ENCODE measurements around the gene OCRL. TPM values are rescaled to one million over a fixed set of nuclear protein-coding genes. Genes with fewer than 3 reads are reported as not detected.

The OCRL gene
- polyA plus RNA-seq, 1 of the 3 experiments (the other 2 are of a cell fraction), result 18.6 TPM

DNA sequence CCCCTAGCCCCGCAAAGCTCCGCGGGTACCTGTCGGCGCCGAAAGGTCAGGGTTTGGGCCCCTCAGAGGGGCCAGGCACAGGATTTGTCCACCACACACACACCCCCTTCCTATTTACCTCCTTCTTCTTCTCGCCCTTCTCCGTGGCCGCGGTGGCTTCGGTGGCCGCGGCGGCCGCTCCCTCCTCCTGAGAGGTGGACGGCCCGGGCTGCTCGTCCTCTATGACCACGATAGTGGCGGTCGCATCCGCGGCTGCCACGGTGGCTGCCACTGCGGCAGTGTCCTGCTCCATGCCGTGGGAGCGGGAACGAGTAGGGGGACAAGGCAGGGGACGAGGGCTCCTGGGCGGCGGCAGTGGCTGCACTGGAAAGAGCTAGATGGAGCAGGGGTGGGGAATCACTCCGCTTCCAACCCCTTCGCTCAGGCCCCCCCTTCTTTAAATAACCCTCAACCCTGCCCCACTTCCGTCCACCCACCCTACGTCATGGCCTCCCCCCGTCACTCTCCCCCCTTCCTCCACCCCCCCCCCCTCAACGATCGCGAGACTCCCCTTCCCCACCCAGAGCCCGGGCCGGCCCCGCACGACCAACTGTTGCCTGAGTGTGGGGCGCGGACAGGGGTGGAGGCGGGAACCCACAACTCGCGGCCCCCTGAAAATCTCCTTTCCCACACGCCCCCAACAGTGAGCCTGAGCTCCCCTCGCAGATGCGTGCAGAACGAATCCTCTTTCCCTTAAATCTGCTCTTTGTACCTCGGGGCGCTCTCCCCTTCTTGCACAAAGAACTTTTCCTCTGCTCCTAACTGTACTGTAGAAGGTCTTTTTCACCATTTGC, 16.8 kb upstream of the OCRL start, which contains the start of gene SMARCA1:
SMARCA1 (minus strand) TSS at position 412 of the 833 bp plus-strand sequence; CDS start at position 292, 120 bp downstream.
- peak; percentile 91 for DNase-seq
- Histone ChIP-seq H3K27me3 (ENCODE audit: insufficient read depth) (no peaks in the 10 kb centered on the region; the same call in 1 of the 2 replicates), H3K79me2 (ENCODE audit: insufficient read depth) (peaks cover 38% of the 10 kb centered on the region), H3F3A (replicated peaks; ENCODE audit: insufficient read depth) (peaks cover 20% of the 10 kb centered on the region), H3K4me1 (ENCODE audit: control insufficient read depth in 1 of 2, insufficient read depth in 2 of 2, low read depth in 1 of 2, low read length in 1 of 2) (no peaks in the 10 kb centered on the region; a peak in 2 of 4 replicates), H4K20me1 (ENCODE audit: insufficient read depth) (peaks cover 28% of the 10 kb centered on the region), H2AFZ (ENCODE audit: low read depth) (0 out of 2 replicates have a peak within 1 kb of the TSS, but pooled peaks have one; percentile 71), H3K9ac (peak within 1 kb of the TSS; percentile 92), H3K4me3 (ENCODE audit: low read depth in 2 of 2, low read length in 1 of 2) (peak within 1 kb of the TSS; percentile 60 to 74), H3K36me3 (replicated peaks in 1 of 2; ENCODE audit: control insufficient read depth in 1 of 2, insufficient read depth in 2 of 2, low read length in 1 of 2) (no peaks in the 10 kb centered on the region), H3K4me2 (peak within 1 kb of the TSS; percentile 74), H3K27ac (ENCODE audit: low read depth in 2 of 2, low read length in 1 of 2) (peak within 1 kb of the TSS; percentile 78 to 90; a peak in 3 of 4 replicates), H3K9me2 (no peaks in the 10 kb centered on the region), H3K9me3 (no peaks in the 10 kb centered on the region)
- ChIA-PET POLR2A (no interaction called here), CTCF (no interaction called here)
- WGBS (ENCODE audit: low lambda C conversion rate), result 33% methylated on average over 49 of the region's 54 CpGs
- TF ChIP-seq POLR2AphosphoS5 (IDR thresholded peaks at IDR 0.05; ENCODE audit: low read depth, low read length), result peak; percentile 45; the same call in 1 of the 2 replicates
- TF ChIP-seq, protein P1, sequence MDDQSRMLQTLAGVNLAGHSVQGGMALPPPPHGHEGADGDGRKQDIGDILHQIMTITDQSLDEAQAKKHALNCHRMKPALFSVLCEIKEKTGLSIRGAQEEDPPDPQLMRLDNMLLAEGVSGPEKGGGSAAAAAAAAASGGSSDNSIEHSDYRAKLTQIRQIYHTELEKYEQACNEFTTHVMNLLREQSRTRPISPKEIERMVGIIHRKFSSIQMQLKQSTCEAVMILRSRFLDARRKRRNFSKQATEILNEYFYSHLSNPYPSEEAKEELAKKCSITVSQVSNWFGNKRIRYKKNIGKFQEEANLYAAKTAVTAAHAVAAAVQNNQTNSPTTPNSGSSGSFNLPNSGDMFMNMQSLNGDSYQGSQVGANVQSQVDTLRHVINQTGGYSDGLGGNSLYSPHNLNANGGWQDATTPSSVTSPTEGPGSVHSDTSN (IDR thresholded peaks at IDR 0.05), result no peak
- TF ChIP-seq SIN3A (IDR thresholded peaks at IDR 0.05; ENCODE audit: borderline replicate concordance, low read depth, low read length), result no peak
- 0 out of 2 replicates have a peak, but pooled peaks have one; percentile 22 for TF ChIP-seq MXI1 (IDR thresholded peaks at IDR 0.05; ENCODE audit: low read depth, low read length)
- no peak for TF ChIP-seq GATA2 (CRISPR knock-in tag; IDR thresholded peaks at IDR 0.05)
- TF ChIP-seq EP300 (IDR thresholded peaks at IDR 0.05; ENCODE audit: borderline replicate concordance in 1 of 2, low read depth in 1 of 2, low read length in 1 of 2), result no peak
- TF ChIP-seq YY1 (IDR thresholded peaks at IDR 0.05; ENCODE audit: low read depth), result no peak
- no peak for TF ChIP-seq SMC3 (IDR thresholded peaks at IDR 0.05; ENCODE audit: low read depth, low read length)
- TF ChIP-seq MEF2A (IDR thresholded peaks at IDR 0.05; ENCODE audit: borderline replicate concordance, low read depth), result no peak
- TF ChIP-seq, protein P2, sequence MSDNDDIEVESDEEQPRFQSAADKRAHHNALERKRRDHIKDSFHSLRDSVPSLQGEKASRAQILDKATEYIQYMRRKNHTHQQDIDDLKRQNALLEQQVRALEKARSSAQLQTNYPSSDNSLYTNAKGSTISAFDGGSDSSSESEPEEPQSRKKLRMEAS (IDR thresholded peaks at IDR 0.05; ENCODE audit: low read depth), result no peak
- TF ChIP-seq FOXJ3 (CRISPR knock-in tag; IDR thresholded peaks at IDR 0.05), result no peak
- TF ChIP-seq, protein P3, sequence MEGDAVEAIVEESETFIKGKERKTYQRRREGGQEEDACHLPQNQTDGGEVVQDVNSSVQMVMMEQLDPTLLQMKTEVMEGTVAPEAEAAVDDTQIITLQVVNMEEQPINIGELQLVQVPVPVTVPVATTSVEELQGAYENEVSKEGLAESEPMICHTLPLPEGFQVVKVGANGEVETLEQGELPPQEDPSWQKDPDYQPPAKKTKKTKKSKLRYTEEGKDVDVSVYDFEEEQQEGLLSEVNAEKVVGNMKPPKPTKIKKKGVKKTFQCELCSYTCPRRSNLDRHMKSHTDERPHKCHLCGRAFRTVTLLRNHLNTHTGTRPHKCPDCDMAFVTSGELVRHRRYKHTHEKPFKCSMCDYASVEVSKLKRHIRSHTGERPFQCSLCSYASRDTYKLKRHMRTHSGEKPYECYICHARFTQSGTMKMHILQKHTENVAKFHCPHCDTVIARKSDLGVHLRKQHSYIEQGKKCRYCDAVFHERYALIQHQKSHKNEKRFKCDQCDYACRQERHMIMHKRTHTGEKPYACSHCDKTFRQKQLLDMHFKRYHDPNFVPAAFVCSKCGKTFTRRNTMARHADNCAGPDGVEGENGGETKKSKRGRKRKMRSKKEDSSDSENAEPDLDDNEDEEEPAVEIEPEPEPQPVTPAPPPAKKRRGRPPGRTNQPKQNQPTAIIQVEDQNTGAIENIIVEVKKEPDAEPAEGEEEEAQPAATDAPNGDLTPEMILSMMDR (IDR thresholded peaks at IDR 0.05), result no peak
- TF ChIP-seq TEAD4 (IDR thresholded peaks at IDR 0.05; ENCODE audit: borderline replicate concordance, insufficient read depth), result no peak
- no peak for TF ChIP-seq NRF1 (IDR thresholded peaks at IDR 0.05; ENCODE audit: low read depth, low read length)
- TF ChIP-seq JUND (IDR thresholded peaks at IDR 0.05), result no peak
- TF ChIP-seq RXRA (IDR thresholded peaks at IDR 0.05; ENCODE audit: borderline replicate concordance, low read depth), result no peak
- no peak for TF ChIP-seq RFX5 (IDR thresholded peaks at IDR 0.05; ENCODE audit: low read length)
- TF ChIP-seq, protein P4, sequence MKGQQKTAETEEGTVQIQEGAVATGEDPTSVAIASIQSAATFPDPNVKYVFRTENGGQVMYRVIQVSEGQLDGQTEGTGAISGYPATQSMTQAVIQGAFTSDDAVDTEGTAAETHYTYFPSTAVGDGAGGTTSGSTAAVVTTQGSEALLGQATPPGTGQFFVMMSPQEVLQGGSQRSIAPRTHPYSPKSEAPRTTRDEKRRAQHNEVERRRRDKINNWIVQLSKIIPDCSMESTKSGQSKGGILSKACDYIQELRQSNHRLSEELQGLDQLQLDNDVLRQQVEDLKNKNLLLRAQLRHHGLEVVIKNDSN (IDR thresholded peaks at IDR 0.05; ENCODE audit: borderline replicate concordance, low read depth), result no peak
- no peak for TF ChIP-seq TCF12 (IDR thresholded peaks at IDR 0.05)
- no peak for TF ChIP-seq FOXM1 (IDR thresholded peaks at IDR 0.05; ENCODE audit: low read depth)
- TF ChIP-seq, protein P5, sequence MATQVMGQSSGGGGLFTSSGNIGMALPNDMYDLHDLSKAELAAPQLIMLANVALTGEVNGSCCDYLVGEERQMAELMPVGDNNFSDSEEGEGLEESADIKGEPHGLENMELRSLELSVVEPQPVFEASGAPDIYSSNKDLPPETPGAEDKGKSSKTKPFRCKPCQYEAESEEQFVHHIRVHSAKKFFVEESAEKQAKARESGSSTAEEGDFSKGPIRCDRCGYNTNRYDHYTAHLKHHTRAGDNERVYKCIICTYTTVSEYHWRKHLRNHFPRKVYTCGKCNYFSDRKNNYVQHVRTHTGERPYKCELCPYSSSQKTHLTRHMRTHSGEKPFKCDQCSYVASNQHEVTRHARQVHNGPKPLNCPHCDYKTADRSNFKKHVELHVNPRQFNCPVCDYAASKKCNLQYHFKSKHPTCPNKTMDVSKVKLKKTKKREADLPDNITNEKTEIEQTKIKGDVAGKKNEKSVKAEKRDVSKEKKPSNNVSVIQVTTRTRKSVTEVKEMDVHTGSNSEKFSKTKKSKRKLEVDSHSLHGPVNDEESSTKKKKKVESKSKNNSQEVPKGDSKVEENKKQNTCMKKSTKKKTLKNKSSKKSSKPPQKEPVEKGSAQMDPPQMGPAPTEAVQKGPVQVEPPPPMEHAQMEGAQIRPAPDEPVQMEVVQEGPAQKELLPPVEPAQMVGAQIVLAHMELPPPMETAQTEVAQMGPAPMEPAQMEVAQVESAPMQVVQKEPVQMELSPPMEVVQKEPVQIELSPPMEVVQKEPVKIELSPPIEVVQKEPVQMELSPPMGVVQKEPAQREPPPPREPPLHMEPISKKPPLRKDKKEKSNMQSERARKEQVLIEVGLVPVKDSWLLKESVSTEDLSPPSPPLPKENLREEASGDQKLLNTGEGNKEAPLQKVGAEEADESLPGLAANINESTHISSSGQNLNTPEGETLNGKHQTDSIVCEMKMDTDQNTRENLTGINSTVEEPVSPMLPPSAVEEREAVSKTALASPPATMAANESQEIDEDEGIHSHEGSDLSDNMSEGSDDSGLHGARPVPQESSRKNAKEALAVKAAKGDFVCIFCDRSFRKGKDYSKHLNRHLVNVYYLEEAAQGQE (IDR thresholded peaks at IDR 0.05; ENCODE audit: low read depth, low read length), result no peak
- TF ChIP-seq RCOR1 (IDR thresholded peaks at IDR 0.05; ENCODE audit: low read length), result no peak
- no peak for TF ChIP-seq ELF1 (IDR thresholded peaks at IDR 0.05)
- TF ChIP-seq RAD21 (IDR thresholded peaks at IDR 0.05; ENCODE audit: low read length), result no peak
- TF ChIP-seq FOSL2 (IDR thresholded peaks at IDR 0.05; ENCODE audit: borderline replicate concordance, low read depth), result no peak
- TF ChIP-seq NFIC (IDR thresholded peaks at IDR 0.05; ENCODE audit: borderline replicate concordance), result no peak
- TF ChIP-seq TAF1 (IDR thresholded peaks at IDR 0.05; ENCODE audit: borderline replicate concordance, low read depth, low read length), result 0 out of 2 replicates have a peak, but pooled peaks have one; percentile 28

Measured in SK-N-SH (cell line).